CD14-positive monocyte (primary cell): ENCODE results near the gene XIRP2. TPM values are rescaled to one million over a fixed set of nuclear protein-coding genes. Genes with fewer than 3 reads are reported as not detected.

Experiments
- DNase-seq, 3 donors: peaks; one replicate each; pipeline ENCODE4 v3.0.0-alpha.2; 2011 to 2022
- H2AFZ ChIP-seq: 2 replicates; pipeline ENCODE4 v1.6.0; 2012; ENCODE audit warnings: mild to moderate bottlenecking, low read depth, low read length, inconsistent platforms; ENCODE audit not compliant: insufficient read depth, poor library complexity, severe bottlenecking
- H3K27ac ChIP-seq, 2 donors: 1 replicate in 1 of 2; 2 replicates in 1 of 2; pipeline ENCODE4 v1.5.1; 2012 to 2013; ENCODE audit warnings: low read length in 2 of 2, control low read depth in 1 of 2, inconsistent platforms in 1 of 2, low read depth in 1 of 2, mild to moderate bottlenecking in 1 of 2
- H3K27me3 ChIP-seq, 2 donors: one replicate each; pipeline versions ENCODE4 v1.6.0 to v1.6.1; 2011 to 2013; ENCODE audit warnings: low read length in 2 of 2; ENCODE audit not compliant: control insufficient read depth in 2 of 2, insufficient read depth in 2 of 2
- H3K36me3 ChIP-seq, 2 donors: replicated peaks in 1 of 2; 1 replicate in 1 of 2; 2 replicates in 1 of 2; pipeline versions ENCODE4 v1.5.1 to v1.6.1; 2012 to 2013; ENCODE audit warnings: low read length in 2 of 2, control low read depth in 1 of 2, inconsistent platforms in 1 of 2, mild to moderate bottlenecking in 1 of 2; ENCODE audit not compliant: insufficient read depth in 2 of 2, control insufficient read depth in 1 of 2
- H3K4me1 ChIP-seq, 2 donors: 1 replicate in 1 of 2; 2 replicates in 1 of 2; pipeline versions ENCODE4 v1.5.1 to v1.6.1; 2012 to 2013; ENCODE audit warnings: low read length in 2 of 2, control low read depth in 1 of 2, inconsistent platforms in 1 of 2, mild to moderate bottlenecking in 1 of 2, moderate library complexity in 1 of 2; ENCODE audit not compliant: insufficient read depth in 2 of 2, control insufficient read depth in 1 of 2
- H3K4me2 ChIP-seq: replicated peaks from 2 replicates; pipeline ENCODE3; 2012; ENCODE audit warnings: low read length, moderate library complexity, mild to moderate bottlenecking; ENCODE audit not compliant: poor library complexity, severe bottlenecking; ENCODE audit errors: extremely low read depth
- H3K4me3 ChIP-seq, 3 experiments: fragments of 200-600 bp in 1 of 3; sonication (generic) in 1 of 3; replicated peaks in 1 of 3; 1 replicate in 2 of 3; 2 replicates in 1 of 3; pipeline ENCODE4 v1.5.1; 2011 to 2013; ENCODE audit warnings: low read length in 3 of 3, mild to moderate bottlenecking in 3 of 3, control low read depth in 2 of 3, low read depth in 2 of 3, inconsistent platforms in 1 of 3, moderate library complexity in 1 of 3
- H3K79me2 ChIP-seq: 2 replicates; pipeline ENCODE4 v1.6.0; 2012; ENCODE audit warnings: mild to moderate bottlenecking, control low read depth, inconsistent platforms, low read length, moderate library complexity; ENCODE audit not compliant: insufficient read depth
- H3K9ac ChIP-seq: 2 replicates; pipeline ENCODE4 v1.6.0; 2017; ENCODE audit warnings: low read length, mild to moderate bottlenecking; ENCODE audit not compliant: insufficient read depth, poor library complexity, severe bottlenecking
- H3K9me3 ChIP-seq, 2 donors: replicated peaks in 1 of 2; 1 replicate in 1 of 2; 2 replicates in 1 of 2; pipeline versions ENCODE4 v1.5.1 to v1.6.1; 2012 to 2013; ENCODE audit warnings: low read length in 2 of 2, control low read depth in 1 of 2; ENCODE audit not compliant: control insufficient read depth in 1 of 2, insufficient read depth in 1 of 2
- H4K20me1 ChIP-seq: 2 replicates; pipeline ENCODE4 v1.6.0; 2012; ENCODE audit warnings: mild to moderate bottlenecking, low read length, control low read depth, moderate library complexity; ENCODE audit not compliant: insufficient read depth
- H3K27ac Mint-ChIP-seq, 7 donors: one replicate each; pipeline ENCODE4 v1.8.0; 2020; ENCODE audit warnings: mild to moderate bottlenecking in 7 of 7, mixed read lengths in 7 of 7, moderate library complexity in 6 of 7, inconsistent platforms in 2 of 7
- H3K27me3 Mint-ChIP-seq, 3 donors: one replicate each; pipeline ENCODE4 v1.8.0; 2021 to 2022; ENCODE audit warnings: low read depth in 3 of 3, mild to moderate bottlenecking in 3 of 3, mixed read lengths in 3 of 3, moderate library complexity in 3 of 3, inconsistent platforms in 1 of 3
- H3K36me3 Mint-ChIP-seq, 2 donors: one replicate each; pipeline ENCODE4 v1.8.0; 2020; ENCODE audit warnings: mixed read lengths in 2 of 2, inconsistent platforms in 1 of 2, mild to moderate bottlenecking in 1 of 2
- H3K4me1 Mint-ChIP-seq: one replicate; pipeline ENCODE4 v1.8.0; 2020; ENCODE audit warnings: mild to moderate bottlenecking, mixed read lengths
- H3K4me3 Mint-ChIP-seq, 2 donors: one replicate each; pipeline ENCODE4 v1.8.0; 2020; ENCODE audit warnings: mild to moderate bottlenecking in 2 of 2, mixed read lengths in 2 of 2, moderate library complexity in 1 of 2
- H3K9me3 Mint-ChIP-seq, 7 donors: one replicate each; pipeline ENCODE4 v1.8.0; 2020 to 2022; ENCODE audit warnings: mixed read lengths in 7 of 7, mild to moderate bottlenecking in 6 of 7, moderate library complexity in 6 of 7, inconsistent platforms in 2 of 7
- WGBS: methylation state at CpG from one replicate; pipeline ENCODE4 v1.1.5; 2013; ENCODE audit warnings: missing lambda C conversion rate; ENCODE audit not compliant: insufficient coverage; 5-methylcytosine and 5-hydroxymethylcytosine counted together
- intact Hi-C, 2 donors: fragments of 100-400 bp; cut with micrococcal nuclease; formaldehyde crosslinking; loops; one replicate each; pipeline versions ENCODE4 v1.15.0 to v1.15.1; 2023
- polyA plus RNA-seq, 3 donors: library from polyadenylated mRNA; depleted of rRNA in 1 of 3; unstranded in 2 of 3; stranded (reverse) in 1 of 3; fragments of 300-500 nt in 2 of 3; fragments of >200 nt in 1 of 3; fragmentation: Illumina TruSeq in 2 of 3; gene quantifications; 1 replicate in 2 of 3; 2 replicates in 1 of 3; pipeline ENCODE4 v1.2.3, GENCODE V29; 2012 to 2021
- TF ChIP-seq, protein P1 (sequence below): fragments of 200-600 bp; IDR thresholded peaks from one replicate; pipeline ENCODE4 v1.8.0; 2022; ENCODE audit warnings: antibody characterized with exemption, mild to moderate bottlenecking

The XIRP2 gene
- polyA plus RNA-seq, 3 donors: not detected

DNA sequence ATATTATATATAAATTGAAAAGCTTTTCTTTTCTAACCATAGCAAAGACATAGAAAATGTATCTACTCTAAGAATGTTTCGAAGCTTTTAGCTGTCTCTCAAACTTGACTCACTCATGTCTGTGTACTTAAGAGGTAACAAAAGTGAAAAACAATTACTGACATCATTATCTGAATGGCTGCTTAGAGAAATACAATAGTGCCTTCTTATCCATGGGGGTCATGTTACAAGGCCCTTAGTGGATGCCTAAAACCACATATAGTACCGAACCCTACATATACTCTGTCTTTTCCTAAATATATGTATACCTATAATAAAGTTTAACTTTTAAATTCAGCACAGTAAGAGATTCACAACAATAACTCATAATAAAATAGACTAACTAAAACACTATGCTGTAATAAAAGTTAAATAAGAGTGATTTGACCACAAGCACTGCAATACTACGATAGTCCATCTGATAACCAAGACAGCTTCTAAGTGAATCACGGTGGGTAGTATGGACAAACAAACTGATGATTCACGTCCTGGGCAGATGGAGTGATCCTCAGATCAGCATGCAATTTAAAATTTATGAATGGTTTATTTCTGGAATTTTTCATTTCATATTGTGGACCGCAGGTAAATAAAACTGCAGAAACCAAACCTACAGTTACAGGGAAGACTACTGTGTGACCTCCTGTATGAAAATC is 246.2 kb downstream of the XIRP2 start:
- Histone ChIP-seq H2AFZ (no peak overlapping the region), H3K4me3 (no peak overlapping the region), H3K9me3 (no peaks in the 10 kb centered on the region), H3K4me2 (no peak overlapping the region), H3K4me1 (no peaks in the 10 kb centered on the region), H3K9ac (no peak overlapping the region), H3K79me2 (no peaks in the 10 kb centered on the region), H3K27ac (no peak overlapping the region), H3K36me3 (no peaks in the 10 kb centered on the region), H3K27me3 (no peaks in the 10 kb centered on the region), H4K20me1 (no peaks in the 10 kb centered on the region)
- H3K27ac Mint-ChIP-seq: no peak overlapping the region
- H3K4me3 Mint-ChIP-seq: no peak overlapping the region
- H3K9me3 Mint-ChIP-seq: no peaks in the 10 kb centered on the region
- TF ChIP-seq, protein P1, sequence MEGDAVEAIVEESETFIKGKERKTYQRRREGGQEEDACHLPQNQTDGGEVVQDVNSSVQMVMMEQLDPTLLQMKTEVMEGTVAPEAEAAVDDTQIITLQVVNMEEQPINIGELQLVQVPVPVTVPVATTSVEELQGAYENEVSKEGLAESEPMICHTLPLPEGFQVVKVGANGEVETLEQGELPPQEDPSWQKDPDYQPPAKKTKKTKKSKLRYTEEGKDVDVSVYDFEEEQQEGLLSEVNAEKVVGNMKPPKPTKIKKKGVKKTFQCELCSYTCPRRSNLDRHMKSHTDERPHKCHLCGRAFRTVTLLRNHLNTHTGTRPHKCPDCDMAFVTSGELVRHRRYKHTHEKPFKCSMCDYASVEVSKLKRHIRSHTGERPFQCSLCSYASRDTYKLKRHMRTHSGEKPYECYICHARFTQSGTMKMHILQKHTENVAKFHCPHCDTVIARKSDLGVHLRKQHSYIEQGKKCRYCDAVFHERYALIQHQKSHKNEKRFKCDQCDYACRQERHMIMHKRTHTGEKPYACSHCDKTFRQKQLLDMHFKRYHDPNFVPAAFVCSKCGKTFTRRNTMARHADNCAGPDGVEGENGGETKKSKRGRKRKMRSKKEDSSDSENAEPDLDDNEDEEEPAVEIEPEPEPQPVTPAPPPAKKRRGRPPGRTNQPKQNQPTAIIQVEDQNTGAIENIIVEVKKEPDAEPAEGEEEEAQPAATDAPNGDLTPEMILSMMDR: no peak
- peaks cover 6% of the 10 kb centered on the region for H3K4me1 Mint-ChIP-seq
- DNase-seq: no peak
- H3K36me3 Mint-ChIP-seq: no peaks in the 10 kb centered on the region
- intact Hi-C loops: no loop called here
- H3K27me3 Mint-ChIP-seq: no peaks in the 10 kb centered on the region
- no CpG with 5 or more reads among the region's 6 CpGs for WGBS

DNA sequence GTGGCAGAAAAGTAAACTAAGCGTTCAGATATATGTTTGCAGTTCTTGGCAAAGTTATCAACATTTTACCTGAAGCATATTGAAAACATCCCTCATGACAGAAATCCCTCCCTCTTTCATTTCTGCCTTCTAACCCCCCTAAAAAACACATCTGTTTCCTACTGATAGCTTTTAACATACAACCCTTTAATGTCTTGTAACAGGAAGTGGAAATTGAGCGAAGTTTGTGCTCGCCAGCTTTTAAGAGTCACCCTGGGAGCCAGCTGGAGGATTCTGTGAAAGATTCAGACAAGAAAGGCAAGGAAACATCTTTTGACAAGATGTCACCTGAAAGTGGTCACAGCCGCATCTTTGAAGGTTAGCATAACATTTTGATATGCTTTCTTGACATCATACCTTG is 247.4 kb downstream of the XIRP2 start:
- Mint-ChIP-seq H3K9me3 (no peaks in the 10 kb centered on the region), H3K27me3 (peaks cover 0 to 2% (median 0%) of the 10 kb centered on the region in 3 donors), H3K27ac (no peak overlapping the region), H3K4me1 (peaks cover 6% of the 10 kb centered on the region), H3K36me3 (no peaks in the 10 kb centered on the region), H3K4me3 (no peak overlapping the region)
- intact Hi-C loops: no loop called here
- no peaks in the 10 kb centered on the region for H3K4me1 ChIP-seq
- H3K4me3 ChIP-seq: no peak overlapping the region
- no peaks in the 10 kb centered on the region for H3K79me2 ChIP-seq
- H4K20me1 ChIP-seq: no peaks in the 10 kb centered on the region
- no peaks in the 10 kb centered on the region for H3K27me3 ChIP-seq
- WGBS: 0% methylated on average over 1 of the region's 4 CpGs
- no peaks in the 10 kb centered on the region for H3K36me3 ChIP-seq
- no peak overlapping the region for H3K4me2 ChIP-seq
- H3K9ac ChIP-seq: no peak overlapping the region
- H3K9me3 ChIP-seq: no peaks in the 10 kb centered on the region
- H2AFZ ChIP-seq: no peak overlapping the region
- TF ChIP-seq, protein P1: no peak
- H3K27ac ChIP-seq: no peak overlapping the region
- DNase-seq: no peak
